H9 (cell line): ENCODE data around the gene CDKN2B. TPM values are rescaled to one million over a fixed set of nuclear protein-coding genes. Genes with fewer than 3 reads are reported as not detected.

ENCODE experiments used
- DNase-seq: peaks from one replicate; pipeline ENCODE4 v3.0.0-alpha.2; 2017
- H2AFZ ChIP-seq: one replicate; pipeline ENCODE4 v1.6.1; 2013; ENCODE audit warnings: mild to moderate bottlenecking, low read length, control low read depth, moderate library complexity
- H2AK5ac ChIP-seq: 2 replicates; pipeline ENCODE4 v1.6.1; 2013; ENCODE audit warnings: low read length, control low read depth, mixed read lengths; ENCODE audit not compliant: insufficient read length
- H2BK120ac ChIP-seq: one replicate; pipeline ENCODE4 v1.6.1; 2013; ENCODE audit warnings: low read depth, mild to moderate bottlenecking, low read length, control low read depth, inconsistent platforms; ENCODE audit not compliant: poor library complexity, severe bottlenecking
- H2BK12ac ChIP-seq: 2 replicates; pipeline ENCODE4 v1.6.1; 2013; ENCODE audit warnings: low read length, control low read depth, mixed read lengths, low read depth; ENCODE audit not compliant: insufficient read length
- H2BK15ac ChIP-seq: 2 replicates; pipeline ENCODE4 v1.6.1; 2013; ENCODE audit warnings: low read depth, low read length, control low read depth
- H2BK20ac ChIP-seq: one replicate; pipeline ENCODE4 v1.6.1; 2013; ENCODE audit warnings: low read depth, mild to moderate bottlenecking, low read length, control low read depth, inconsistent platforms; ENCODE audit not compliant: poor library complexity, severe bottlenecking
- H2BK5ac ChIP-seq: 2 replicates; pipeline ENCODE4 v1.6.1; 2013; ENCODE audit warnings: low read length, control low read depth, mixed read lengths; ENCODE audit not compliant: insufficient read length
- H3K14ac ChIP-seq: 2 replicates; pipeline ENCODE4 v1.6.1; 2013; ENCODE audit warnings: low read length, control low read depth; ENCODE audit not compliant: insufficient read depth
- H3K18ac ChIP-seq: 2 replicates; pipeline ENCODE4 v1.6.1; 2013; ENCODE audit warnings: low read depth, mild to moderate bottlenecking, mixed read lengths, low read length, control low read depth; ENCODE audit not compliant: insufficient read length
- H3K23ac ChIP-seq: 2 replicates; pipeline ENCODE4 v1.6.1; 2013; ENCODE audit warnings: low read length, control low read depth, mixed read lengths, low read depth; ENCODE audit not compliant: insufficient read length
- H3K23me2 ChIP-seq: 2 replicates; pipeline ENCODE4 v1.6.1; 2013; ENCODE audit warnings: low read depth, mild to moderate bottlenecking, mixed read lengths, low read length, control low read depth; ENCODE audit not compliant: insufficient read length, poor library complexity, severe bottlenecking
- H3K27ac ChIP-seq: 2 replicates; pipeline ENCODE4 v1.5.1; 2013; ENCODE audit warnings: low read length, control low read depth, mixed read lengths, low read depth; ENCODE audit not compliant: insufficient read length
- H3K27me3 ChIP-seq: 2 replicates; pipeline ENCODE4 v1.6.1; 2013; ENCODE audit warnings: low read length, control low read depth, inconsistent platforms; ENCODE audit not compliant: insufficient read depth
- H3K4ac ChIP-seq: 2 replicates; pipeline ENCODE4 v1.6.1; 2013; ENCODE audit warnings: low read depth, mild to moderate bottlenecking, control low read depth, inconsistent platforms, low read length, moderate library complexity
- H3K4me1 ChIP-seq: 2 replicates; pipeline ENCODE4 v1.6.1; 2013; ENCODE audit warnings: low read length, control low read depth, inconsistent platforms; ENCODE audit not compliant: insufficient read depth
- H3K4me2 ChIP-seq: 2 replicates; pipeline ENCODE4 v1.6.1; 2013; ENCODE audit warnings: low read length, control low read depth, mixed read lengths; ENCODE audit not compliant: insufficient read length, insufficient read depth
- H3K56ac ChIP-seq: 2 replicates; pipeline ENCODE4 v1.6.1; 2013; ENCODE audit warnings: low read depth, mild to moderate bottlenecking, mixed read lengths, low read length, control low read depth; ENCODE audit not compliant: insufficient read length
- H3K79me1 ChIP-seq: 2 replicates; pipeline ENCODE4 v1.6.1; 2013; ENCODE audit warnings: low read depth, mild to moderate bottlenecking, moderate library complexity, low read length, control low read depth, inconsistent platforms; ENCODE audit not compliant: insufficient read depth, poor library complexity, severe bottlenecking
- H3K79me2 ChIP-seq: 2 replicates; pipeline ENCODE4 v1.6.1; 2013; ENCODE audit warnings: low read length, control low read depth, inconsistent platforms; ENCODE audit not compliant: insufficient read depth
- H3K9ac ChIP-seq: 2 replicates; pipeline ENCODE4 v1.6.1; 2013; ENCODE audit warnings: low read length, control low read depth, mixed read lengths; ENCODE audit not compliant: insufficient read length; ENCODE audit errors: extremely low read depth
- H3K9me3 ChIP-seq: one replicate; pipeline ENCODE4 v1.6.1; 2013; ENCODE audit warnings: low read depth, low read length, inconsistent platforms; ENCODE audit not compliant: control insufficient read depth
- H3T11ph ChIP-seq: one replicate; pipeline ENCODE4 v1.6.1; 2013; ENCODE audit warnings: mild to moderate bottlenecking, low read length, control low read depth, inconsistent platforms
- H4K20me1 ChIP-seq: one replicate; pipeline ENCODE4 v1.6.1; 2013; ENCODE audit not compliant: control insufficient read depth, insufficient read length, insufficient read depth
- H4K5ac ChIP-seq: 2 replicates; pipeline ENCODE4 v1.6.1; 2013; ENCODE audit warnings: low read depth, mild to moderate bottlenecking, mixed read lengths, low read length, control low read depth; ENCODE audit not compliant: insufficient read length
- H4K8ac ChIP-seq: replicated peaks from 2 replicates; pipeline ENCODE4 v1.6.1; 2013; ENCODE audit warnings: low read length, control low read depth, mixed read lengths, low read depth; ENCODE audit not compliant: insufficient read length
- H4K91ac ChIP-seq: 2 replicates; pipeline ENCODE4 v1.6.1; 2013; ENCODE audit warnings: low read depth, mild to moderate bottlenecking, moderate library complexity, mixed read lengths, low read length, control low read depth; ENCODE audit not compliant: insufficient read length
- H3K27ac Mint-ChIP-seq, 3 experiments: 2 replicates in 2 of 3; 3 replicates in 1 of 3; pipeline ENCODE4 v1.8.0; 2020 to 2021; ENCODE audit warnings: mixed read lengths in 3 of 3, mild to moderate bottlenecking in 1 of 3, moderate library complexity in 1 of 3
- H3K27me3 Mint-ChIP-seq: 2 replicates; pipeline ENCODE4 v1.8.0; 2021; ENCODE audit warnings: low read depth, mild to moderate bottlenecking, moderate library complexity, mixed read lengths
- H3K36me3 Mint-ChIP-seq, 3 experiments: 2 replicates in 2 of 3; 3 replicates in 1 of 3; pipeline ENCODE4 v1.8.0; 2020 to 2021; ENCODE audit warnings: low read depth in 3 of 3, mixed read lengths in 3 of 3; ENCODE audit not compliant: insufficient read depth in 1 of 3
- H3K4me1 Mint-ChIP-seq, 2 experiments: 2 replicates each; pipeline ENCODE4 v1.8.0; 2020; ENCODE audit warnings: mixed read lengths in 2 of 2
- H3K4me3 Mint-ChIP-seq, 2 experiments: 2 replicates in 1 of 2; 3 replicates in 1 of 2; pipeline ENCODE4 v1.8.0; 2020 to 2021; ENCODE audit warnings: mild to moderate bottlenecking in 2 of 2, mixed read lengths in 2 of 2, moderate library complexity in 1 of 2
- H3K9me3 Mint-ChIP-seq, 2 experiments: 2 replicates in 1 of 2; 3 replicates in 1 of 2; pipeline ENCODE4 v1.8.0; 2020; ENCODE audit warnings: mild to moderate bottlenecking in 2 of 2, mixed read lengths in 2 of 2, moderate library complexity in 1 of 2
- CTCF ChIP-seq: fragments of 200-600 bp; sonication (generic); conservative IDR thresholded peaks from 3 replicates; pipeline ENCODE4 v1.8.0; 2021; ENCODE audit warnings: antibody characterized with exemption, mild to moderate bottlenecking
- whole genome bisulfite sequencing: extraction: QIAGEN DNeasy Blood & Tissue Kit; methylation state at CpG from one replicate; pipeline ENCODE4 v1.1.7; 2013; ENCODE audit warnings: missing lambda C conversion rate, low lambda C conversion rate, mixed read lengths; ENCODE audit not compliant: insufficient read length; ENCODE audit errors: extremely low coverage; 5-methylcytosine and 5-hydroxymethylcytosine counted together
- total RNA-seq: library from RNA; stranded (reverse); gene quantifications from 2 replicates; pipeline ENCODE4 v1.2.1, GENCODE V29; 2021

Gene CDKN2B
- total RNA-seq, 1 experiment from 2014 or later = 0.13 TPM

DNA sequence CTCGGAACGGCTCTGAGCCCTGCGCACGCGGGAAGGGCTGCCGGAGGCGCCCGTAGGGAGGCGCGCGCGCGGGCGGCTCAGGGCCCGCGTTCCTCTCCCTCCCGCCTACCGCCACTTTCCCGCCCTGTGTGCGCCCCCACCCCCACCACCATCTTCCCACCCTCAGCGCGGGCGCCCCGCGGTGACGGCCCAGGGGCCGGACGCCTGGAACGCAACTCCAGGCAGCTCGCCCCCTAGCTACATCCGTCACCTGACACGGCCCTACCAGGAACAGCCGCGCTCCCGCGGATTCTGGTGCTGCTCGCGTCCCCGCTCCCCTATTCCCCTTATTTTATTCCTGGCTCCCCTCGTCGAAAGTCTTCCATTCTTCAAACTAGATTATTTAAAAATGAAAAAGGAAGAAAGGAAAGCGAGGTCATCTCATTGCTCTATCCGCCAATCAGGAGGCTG is 14.5 kb downstream of the CDKN2B start, which contains the start of gene CDKN2B-AS1:
CDKN2B-AS1 (plus strand) TSS at position 236 of the 450 bp plus-strand sequence.
- Histone ChIP-seq H3T11ph (no peak within 1 kb of the TSS), H2BK120ac (no peak within 1 kb of the TSS), H3K56ac (no peak within 1 kb of the TSS), H3K27me3 (peaks cover 44% of the 10 kb centered on the region; the same call in 1 of the 2 replicates), H3K27ac (no peak within 1 kb of the TSS), H3K18ac (no peak within 1 kb of the TSS), H4K5ac (no peak within 1 kb of the TSS), H3K23me2 (peaks cover 20% of the 10 kb centered on the region), H3K79me1 (no peaks in the 10 kb centered on the region), H3K23ac (no peak within 1 kb of the TSS), H3K4ac (no peak within 1 kb of the TSS), H4K20me1 (peaks cover 4% of the 10 kb centered on the region), H4K91ac (no peak within 1 kb of the TSS), H3K79me2 (no peaks in the 10 kb centered on the region), H4K8ac (no peak within 1 kb of the TSS), H3K4me1 (peaks cover 4% of the 10 kb centered on the region; the same call in 1 of the 2 replicates), H3K9me3 (no peaks in the 10 kb centered on the region), H2BK5ac (no peak within 1 kb of the TSS), H2BK20ac (no peak within 1 kb of the TSS), H3K14ac (no peak within 1 kb of the TSS), H3K9ac (no peak within 1 kb of the TSS), H3K4me2 (peak within 1 kb of the TSS; percentile 87), H2BK12ac (no peak within 1 kb of the TSS), H2AFZ (no peak within 1 kb of the TSS), H2AK5ac (no peak within 1 kb of the TSS), H2BK15ac (no peak within 1 kb of the TSS)
- H3K36me3 Mint-ChIP-seq = no peaks in the 10 kb centered on the region
- peak; percentile 62 for DNase-seq
- peak within 1 kb of the TSS; percentile 67 to 82 for H3K4me3 Mint-ChIP-seq
- no peaks in the 10 kb centered on the region; a peak in 1 of 5 replicates for H3K9me3 Mint-ChIP-seq
- no peak within 1 kb of the TSS for H3K27ac Mint-ChIP-seq
- TF ChIP-seq CTCF = no peak
- peaks cover 32 to 49% of the 10 kb centered on the region in 2 experiments for H3K4me1 Mint-ChIP-seq
- no CpG with 5 or more reads among the region's 43 CpGs for WGBS
- peaks cover 90% of the 10 kb centered on the region for H3K27me3 Mint-ChIP-seq
